Measurements from ENCODE around the gene VPS8. TPM values are rescaled to one million over a fixed set of nuclear protein-coding genes. Genes with fewer than 3 reads are reported as not detected.

The VPS8 gene
- total RNA-seq, 1 experiment from 2014 or later: 29.4 TPM

- no peak for DNase-seq (ENCODE audit: low read depth)
Observed at GRCh38 chr3:185052631-185053030, 240.7 kb downstream of the VPS8 start.

GRCh38 chr3:185056908-185057307 is 244.9 kb downstream of the VPS8 start:
- DNase-seq (ENCODE audit: low read depth): no peak

GRCh38 chr3:185057829-185058228 is 245.9 kb downstream of the VPS8 start:
- no peak for DNase-seq (ENCODE audit: low read depth)

GRCh38 chr3:185058796-185059195 is 246.8 kb downstream of the VPS8 start:
- DNase-seq (ENCODE audit: low read depth): no peak

GRCh38 chr3:185059766-185060165 is 247.8 kb downstream of the VPS8 start:
- DNase-seq (ENCODE audit: low read depth): no peak

GRCh38 chr3:185060655-185061054 is 248.7 kb downstream of the VPS8 start:
- no peak for DNase-seq (ENCODE audit: low read depth)

- no peak for DNase-seq (ENCODE audit: low read depth)
Observed at GRCh38 chr3:185062191-185062590, 250.2 kb downstream of the VPS8 start.

GRCh38 chr3:185063431-185063830 is 251.5 kb downstream of the VPS8 start:
- no peak for DNase-seq (ENCODE audit: low read depth)

- no peak for DNase-seq (ENCODE audit: low read depth)
Observed at GRCh38 chr3:185065059-185065458, 253.1 kb downstream of the VPS8 start.

- no peak for DNase-seq (ENCODE audit: low read depth)
Observed at GRCh38 chr3:185066251-185066650, 254.3 kb downstream of the VPS8 start.

- no peak for DNase-seq (ENCODE audit: low read depth)
Observed at GRCh38 chr3:185067173-185067572, 255.2 kb downstream of the VPS8 start.

GRCh38 chr3:185069037-185070030 is 257.4 kb downstream of the VPS8 start:
- no peak for DNase-seq (ENCODE audit: low read depth)

GRCh38 chr3:185070491-185071286 is 258.7 kb downstream of the VPS8 start:
- peak; percentile 15 for DNase-seq (ENCODE audit: low read depth)

GRCh38 chr3:185071287-185071800 is 259.4 kb downstream of the VPS8 start:
- DNase-seq (ENCODE audit: low read depth): no peak

- no peak for DNase-seq (ENCODE audit: low read depth)
Observed at GRCh38 chr3:185075547-185075946, 263.6 kb downstream of the VPS8 start.

GRCh38 chr3:185076219-185076618 is 264.3 kb downstream of the VPS8 start:
- no peak for DNase-seq (ENCODE audit: low read depth)

GRCh38 chr3:185079625-185080024 is 267.7 kb downstream of the VPS8 start:
- no peak for DNase-seq (ENCODE audit: low read depth)

GRCh38 chr3:185081521-185081920 is 269.6 kb downstream of the VPS8 start:
- no peak for DNase-seq (ENCODE audit: low read depth)

- peak; percentile 16 for DNase-seq (ENCODE audit: low read depth)
Observed at GRCh38 chr3:185082149-185082548, 270.2 kb downstream of the VPS8 start.

GRCh38 chr3:185082829-185083228 is 270.9 kb downstream of the VPS8 start:
- DNase-seq (ENCODE audit: low read depth): no peak

- DNase-seq (ENCODE audit: low read depth): no peak
Observed at GRCh38 chr3:185084402-185084801, 272.4 kb downstream of the VPS8 start.

GRCh38 chr3:185084901-185085300 is 272.9 kb downstream of the VPS8 start:
- DNase-seq (ENCODE audit: low read depth): peak; percentile 7

Data from LHCN-M2 (cell line).